Measurements from ENCODE around the gene UGT1A5.

GRCh38 chr2:233668605-233669260, 44.0 kb upstream of the UGT1A5 start:
- TF ChIP-seq CTCF (conservative IDR thresholded peaks at IDR 0.05) (no peak), ZFX (IDR thresholded peaks at IDR 0.05) (no peak)
